Esophagus (tissue), 2 donors: Measurements from ENCODE around the gene CDT1. TPM values are rescaled to one million over a fixed set of nuclear protein-coding genes. Genes with fewer than 3 reads are reported as not detected.

Experiments used
- H3K27ac ChIP-seq, 2 donors: one replicate each; pipeline ENCODE4 v1.5.1; 2013; ENCODE audit warnings: low read depth in 2 of 2, mild to moderate bottlenecking in 2 of 2, inconsistent platforms in 1 of 2, low read length in 1 of 2, moderate library complexity in 1 of 2
- H3K27me3 ChIP-seq, 2 donors: one replicate each; pipeline ENCODE4 v1.6.1; 2013; ENCODE audit warnings: low read length in 2 of 2, control low read depth in 1 of 2, mild to moderate bottlenecking in 1 of 2; ENCODE audit not compliant: insufficient read depth in 2 of 2, control insufficient read depth in 1 of 2
- H3K36me3 ChIP-seq, 2 donors: one replicate each; pipeline ENCODE4 v1.6.1; 2013; ENCODE audit warnings: low read length in 1 of 2; ENCODE audit not compliant: control insufficient read depth in 2 of 2, insufficient read depth in 2 of 2
- H3K4me1 ChIP-seq, 2 donors: one replicate each; pipeline ENCODE4 v1.6.1; 2013; ENCODE audit warnings: low read length in 1 of 2; ENCODE audit not compliant: control insufficient read depth in 2 of 2, insufficient read depth in 2 of 2
- H3K4me3 ChIP-seq, 2 donors: one replicate each; pipeline ENCODE4 v1.5.1; 2013; ENCODE audit warnings: low read length in 2 of 2, mild to moderate bottlenecking in 2 of 2, low read depth in 1 of 2, moderate library complexity in 1 of 2
- H3K9me3 ChIP-seq, 2 donors: one replicate each; pipeline ENCODE4 v1.6.1; 2013; ENCODE audit warnings: mild to moderate bottlenecking in 2 of 2, low read depth in 1 of 2, low read length in 1 of 2, moderate library complexity in 1 of 2; ENCODE audit not compliant: control insufficient read depth in 2 of 2, insufficient read depth in 1 of 2
- WGBS, 2 donors: extraction: QIAGEN DNeasy Blood & Tissue Kit; methylation state at CpG; one replicate each; pipeline ENCODE4 v1.1.7; 2013; 5-methylcytosine and 5-hydroxymethylcytosine counted together
- polyA plus RNA-seq, 2 donors: library from polyadenylated mRNA; stranded (reverse); fragments of 200-250 nt; gene quantifications; one replicate each; pipeline ENCODE4 v1.2.3, GENCODE V29; 2013
- donor health status: healthy with polysubstance abuse.
- donor health status: Bipolar disorder and iron deficiency.

CDT1 gene
- polyA plus RNA-seq, 2 donors, result 5.8 to 9.9 TPM

GRCh38 chr16:88851616-88852015, 48.0 kb downstream of the CDT1 start:
- peaks cover 3 to 4% of the 10 kb centered on the region in 2 donors for H3K4me1 ChIP-seq
- no peak overlapping the region for H3K4me3 ChIP-seq
- H3K36me3 ChIP-seq, result peaks cover 0 to 16% of the 10 kb centered on the region in 2 donors
- no peaks in the 10 kb centered on the region for H3K27me3 ChIP-seq
- H3K27ac ChIP-seq, result no peak overlapping the region
- WGBS, 2 donors, result 91 to 95% methylated on average over 19 of the region's 19 CpGs
- H3K9me3 ChIP-seq, result no peaks in the 10 kb centered on the region

- 76 to 83% methylated on average over 17 of the region's 17 CpGs for WGBS, 2 donors
- Histone ChIP-seq H3K4me3 (no peak overlapping the region), H3K27ac (no peak overlapping the region), H3K27me3 (no peaks in the 10 kb centered on the region), H3K4me1 (peaks cover 3 to 11% of the 10 kb centered on the region in 2 donors), H3K9me3 (no peaks in the 10 kb centered on the region), H3K36me3 (peaks cover 0 to 16% of the 10 kb centered on the region in 2 donors)
Observed at GRCh38 chr16:88853325-88853941, 49.8 kb downstream of the CDT1 start.

GRCh38 chr16:88854306-88855111, 50.9 kb downstream of the CDT1 start:
- H3K4me1 ChIP-seq, result peaks cover 3 to 11% of the 10 kb centered on the region in 2 donors
- H3K27ac ChIP-seq, result no peak overlapping the region
- peaks cover 0 to 18% of the 10 kb centered on the region in 2 donors for H3K36me3 ChIP-seq
- H3K9me3 ChIP-seq, result no peaks in the 10 kb centered on the region
- no peak overlapping the region for H3K4me3 ChIP-seq
- H3K27me3 ChIP-seq, result no peaks in the 10 kb centered on the region
- 62 to 69% methylated on average over 20 of the region's 20 CpGs for WGBS, 2 donors

GRCh38 chr16:88855176-88855575, 51.6 kb downstream of the CDT1 start:
- Histone ChIP-seq H3K4me3 (no peak overlapping the region), H3K9me3 (no peaks in the 10 kb centered on the region), H3K27me3 (no peaks in the 10 kb centered on the region), H3K27ac (no peak overlapping the region), H3K36me3 (peaks cover 0 to 16% of the 10 kb centered on the region in 2 donors), H3K4me1 (peaks cover 3 to 11% of the 10 kb centered on the region in 2 donors)
- WGBS, 2 donors, result 86 to 88% methylated on average over 8 of the region's 8 CpGs

GRCh38 chr16:88855736-88856121, 52.1 kb downstream of the CDT1 start:
- Histone ChIP-seq H3K9me3 (no peaks in the 10 kb centered on the region), H3K27ac (no peak overlapping the region), H3K27me3 (no peaks in the 10 kb centered on the region), H3K4me3 (peak overlapping the region; percentile 53 to 82), H3K36me3 (peaks cover 3 to 20% of the 10 kb centered on the region in 2 donors), H3K4me1 (peaks cover 3 to 11% of the 10 kb centered on the region in 2 donors)
- WGBS, 2 donors, result 79 to 82% methylated on average over 13 of the region's 13 CpGs

GRCh38 chr16:88856122-88856827, 52.7 kb downstream of the CDT1 start:
- Histone ChIP-seq H3K27ac (peak overlapping the region; percentile 78 to 89), H3K4me1 (peaks cover 3 to 11% of the 10 kb centered on the region in 2 donors), H3K4me3 (peak overlapping the region; percentile 79 to 82), H3K9me3 (no peaks in the 10 kb centered on the region), H3K36me3 (peaks cover 3 to 22% of the 10 kb centered on the region in 2 donors), H3K27me3 (no peaks in the 10 kb centered on the region)
- WGBS, 2 donors, result 10 to 11% methylated on average over 30 to 47 of the region's 53 CpGs

- 0 to 1% methylated on average over 74 to 87 of the region's 87 CpGs for WGBS, 2 donors
- Histone ChIP-seq H3K36me3 (peaks cover 3 to 28% of the 10 kb centered on the region in 2 donors), H3K4me1 (peaks cover 3 to 11% of the 10 kb centered on the region in 2 donors), H3K27me3 (no peaks in the 10 kb centered on the region), H3K4me3 (peak within 1 kb of the TSS; percentile 82 to 93), H3K9me3 (no peaks in the 10 kb centered on the region), H3K27ac (peak within 1 kb of the TSS; percentile 78 to 89)
Observed at GRCh38 chr16:88856828-88857727, 53.5 kb downstream of the CDT1 start, which contains the start of the genes GALNS and TRAPPC2L. TSS of gene GALNS (minus strand) at chr16:88856947. CDS start at chr16:88856877, 70 bp downstream. TSS of gene TRAPPC2L (plus strand) at chr16:88857127. CDS start at chr16:88857151, 24 bp downstream.

- peaks cover 3 to 11% of the 10 kb centered on the region in 2 donors for H3K4me1 ChIP-seq
- H3K4me3 ChIP-seq, result peak overlapping the region; percentile 82 to 93
- WGBS, 2 donors, result 13 to 16% methylated on average over 12 of the region's 12 CpGs
- no peaks in the 10 kb centered on the region for H3K9me3 ChIP-seq
- H3K27me3 ChIP-seq, result no peaks in the 10 kb centered on the region
- H3K27ac ChIP-seq, result peak overlapping the region; percentile 60 to 72
- H3K36me3 ChIP-seq, result peaks cover 3 to 30% of the 10 kb centered on the region in 2 donors
Observed at GRCh38 chr16:88857728-88858339, 54.2 kb downstream of the CDT1 start.
